ENCODE measurements around the gene HOGA1.
"Not testable (repeated sequence)": the region's sequence is repeated elsewhere in the genome, so short reads cannot be mapped to it uniquely, and the experiment has no call there.

The HOGA1 gene

GRCh38 chr10:97612386-97612785 lies 28.2 kb downstream of the HOGA1 start:
- peak; percentile 96 for FAIRE-seq

GRCh38 chr10:97618285-97618684 lies 34.1 kb downstream of the HOGA1 start:
- no peak for FAIRE-seq

- FAIRE-seq = no peak
Observed at GRCh38 chr10:97618733-97619132, 34.5 kb downstream of the HOGA1 start.

DNA sequence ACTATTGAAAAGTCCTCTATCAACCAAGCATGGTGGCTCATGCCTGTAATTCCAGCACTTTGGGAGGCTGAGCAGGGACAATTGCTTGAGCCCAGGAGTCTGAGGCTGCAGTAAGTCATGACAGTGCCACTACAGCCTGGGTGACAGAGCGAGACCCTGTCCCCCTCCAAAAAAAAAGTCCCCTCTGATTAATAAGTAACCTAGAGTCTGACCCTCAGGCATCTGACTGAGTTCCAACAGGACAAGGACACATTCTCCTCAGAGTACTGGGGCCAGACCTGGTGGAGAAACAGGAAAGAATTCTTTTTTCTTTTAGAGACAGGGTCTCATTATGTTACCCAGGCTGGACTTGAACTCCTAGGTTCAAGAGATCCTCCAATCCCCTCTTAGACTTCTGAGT lies 39.1 kb downstream of the HOGA1 start:
- FAIRE-seq = no peak

DNA sequence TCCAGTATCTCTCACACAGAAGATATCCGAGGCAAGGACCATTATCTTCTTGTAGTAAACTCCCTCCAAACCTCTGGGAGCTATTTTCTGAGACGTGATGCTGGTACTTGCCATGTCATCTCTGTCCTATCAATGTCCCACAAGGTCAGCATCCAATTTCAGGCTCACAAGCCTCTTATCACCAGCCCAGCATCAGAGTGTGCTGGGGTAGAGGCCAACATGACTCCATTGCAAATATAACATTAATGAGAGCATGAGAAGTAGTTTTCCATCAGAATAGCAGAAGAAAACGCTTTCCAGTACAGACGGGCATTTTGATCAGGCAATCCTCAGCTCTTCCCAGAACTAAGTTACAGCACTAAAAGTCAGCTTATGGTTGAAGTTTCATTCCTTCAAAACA lies 43.5 kb downstream of the HOGA1 start:
- FAIRE-seq = no peak

DNA sequence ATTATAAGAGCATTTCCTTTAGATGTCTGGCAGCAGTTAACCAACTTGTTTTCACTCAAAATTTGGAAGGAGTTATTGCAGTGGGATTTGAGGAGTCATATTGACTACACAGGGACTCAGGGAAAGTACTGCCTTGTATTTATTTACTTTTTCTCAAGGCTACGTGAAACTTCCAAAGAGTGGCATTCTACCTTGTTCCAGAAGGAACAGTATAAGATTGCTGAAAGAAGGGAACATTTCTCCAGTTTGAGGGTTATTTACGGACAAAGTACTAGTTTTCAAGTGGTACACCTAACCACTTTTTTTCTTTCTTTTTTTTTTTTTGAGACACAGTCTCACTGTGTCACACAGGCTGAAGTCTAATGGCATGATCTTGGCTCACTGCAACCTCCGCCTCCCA lies 44.0 kb downstream of the HOGA1 start:
- no peak for FAIRE-seq

- FAIRE-seq = no peak
Observed at GRCh38 chr10:97629289-97629688, 45.1 kb downstream of the HOGA1 start.

- no peak for FAIRE-seq
Observed at GRCh38 chr10:97631098-97631497, 46.9 kb downstream of the HOGA1 start.

DNA sequence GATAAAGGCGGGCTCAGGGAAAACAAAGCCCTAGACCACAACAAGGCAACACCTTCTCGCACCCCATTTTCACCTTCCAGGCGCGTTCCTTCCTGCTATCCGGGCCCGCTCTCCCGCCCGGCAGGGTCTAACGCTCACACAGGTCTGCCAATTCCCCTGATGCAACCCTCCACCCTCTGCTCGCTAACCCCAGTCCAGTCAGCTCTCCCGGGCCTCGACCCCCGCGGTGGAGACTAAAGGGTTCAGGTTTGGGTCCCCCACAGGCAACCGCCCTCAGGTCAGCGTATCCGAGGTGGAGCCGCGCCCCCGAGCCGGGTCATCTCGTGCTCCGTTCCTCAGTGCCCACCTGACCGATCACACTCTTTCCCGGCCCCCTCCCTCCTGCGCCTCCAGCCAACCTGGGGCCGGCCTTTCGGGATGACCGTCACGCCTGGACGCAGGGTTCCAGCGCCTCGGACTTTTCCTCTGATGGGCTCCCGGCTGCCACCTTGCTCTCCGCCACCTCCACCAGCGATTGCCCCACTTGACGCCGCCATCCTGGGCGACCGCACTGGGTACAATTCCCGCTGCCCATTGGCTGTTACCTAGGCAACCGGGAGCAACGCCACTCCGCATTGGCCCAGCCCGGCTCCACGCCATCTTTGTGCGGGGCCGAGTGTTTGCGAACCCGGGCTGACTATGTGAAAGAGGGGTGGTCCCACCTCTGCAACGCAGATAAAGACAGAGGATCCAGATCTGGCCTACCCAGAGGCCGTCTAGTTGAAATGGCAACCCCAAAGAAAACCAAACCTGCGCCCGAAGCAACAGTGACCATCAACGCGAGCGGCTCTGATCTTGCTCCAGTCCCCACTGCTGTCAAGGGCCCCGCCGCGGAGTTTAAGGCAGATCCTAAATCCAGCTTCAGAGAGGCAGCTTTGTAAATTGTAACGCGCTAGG lies 49.0 kb downstream of the HOGA1 start, which contains the start of gene MORN4:
TSS of gene MORN4 (minus strand) at position 552 of the 936 bp plus-strand sequence. CDS start 13,847 bp downstream, outside the sequence.
- FAIRE-seq = peak; percentile 70

GRCh38 chr10:97633921-97634320 lies 49.7 kb downstream of the HOGA1 start:
- no peak for FAIRE-seq

DNA sequence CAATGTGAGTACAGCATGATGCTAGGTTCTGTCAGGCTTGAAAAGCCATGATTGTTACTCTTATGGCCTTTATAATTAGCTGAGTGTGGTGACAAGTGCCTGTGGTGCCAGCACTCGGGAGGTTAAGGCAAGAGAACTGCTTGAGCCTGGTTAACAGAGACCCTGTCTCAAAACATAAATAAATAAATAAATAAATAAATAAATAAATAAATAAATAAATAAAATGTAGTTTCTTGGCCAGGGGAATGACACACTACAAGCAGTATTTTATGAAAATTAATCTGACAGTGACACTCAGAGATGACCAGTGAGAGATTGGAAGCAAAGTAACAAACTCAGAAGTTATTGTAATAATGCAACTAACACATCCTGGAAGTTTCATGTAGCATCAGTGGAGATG lies 51.4 kb downstream of the HOGA1 start:
- no peak for FAIRE-seq

DNA sequence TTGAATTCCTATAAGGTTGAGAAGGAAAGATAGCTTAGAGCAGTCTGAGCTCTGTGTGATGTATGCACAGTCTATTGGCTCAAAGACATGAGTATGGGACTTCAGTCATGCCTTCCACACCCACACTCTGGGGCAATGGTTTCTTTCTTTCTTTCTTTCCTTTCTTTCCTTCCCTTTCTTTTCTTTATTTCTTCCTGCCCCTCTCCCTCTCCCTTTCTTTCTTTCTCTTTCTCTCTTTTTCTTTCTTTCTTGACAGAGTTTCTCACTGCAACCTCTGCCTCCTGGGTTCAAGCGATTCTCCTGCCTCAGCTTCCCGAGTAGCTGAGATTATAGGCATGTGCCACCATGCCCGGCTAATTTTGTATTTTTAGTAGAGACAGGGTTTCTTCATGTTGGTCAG lies 54.9 kb downstream of the HOGA1 start:
- FAIRE-seq = not testable (repeated sequence)

DNA sequence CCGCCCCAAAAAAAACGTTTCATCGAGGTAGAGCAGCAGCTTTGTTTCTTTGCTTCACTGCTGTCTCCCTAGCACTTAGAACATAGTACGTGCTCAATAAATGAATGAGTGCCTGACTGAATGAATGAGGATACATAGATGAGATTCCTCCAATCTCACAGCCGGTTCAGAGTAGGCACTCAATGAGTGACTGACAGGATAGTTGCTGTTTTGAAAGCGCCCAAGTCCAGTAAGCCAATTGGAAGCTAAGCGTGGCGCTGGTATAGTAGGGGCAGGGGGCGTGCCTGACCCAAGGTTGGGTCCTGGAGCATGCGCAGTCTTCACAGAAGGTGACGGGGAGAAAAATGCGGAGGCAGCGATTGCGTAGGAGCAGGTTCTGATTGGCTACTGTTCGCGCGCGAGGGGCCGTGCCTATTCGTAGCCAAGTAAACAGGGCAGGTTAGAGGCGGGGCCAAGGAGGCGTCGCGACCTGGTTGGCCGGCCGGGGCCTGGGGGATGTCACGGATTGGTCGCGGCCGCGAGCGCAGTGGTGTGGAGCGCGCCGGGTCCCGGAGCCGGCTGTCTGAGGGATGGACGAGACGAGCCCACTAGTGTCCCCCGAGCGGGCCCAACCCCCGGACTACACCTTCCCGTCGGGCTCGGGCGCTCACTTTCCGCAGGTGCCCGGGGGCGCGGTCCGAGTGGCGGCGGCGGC lies 56.1 kb downstream of the HOGA1 start, which contains the start of gene PI4K2A:
TSS of gene PI4K2A (plus strand) at position 498 of the 694 bp plus-strand sequence. CDS start at position 570, 72 bp downstream.
- FAIRE-seq = peak; percentile 99

DNA sequence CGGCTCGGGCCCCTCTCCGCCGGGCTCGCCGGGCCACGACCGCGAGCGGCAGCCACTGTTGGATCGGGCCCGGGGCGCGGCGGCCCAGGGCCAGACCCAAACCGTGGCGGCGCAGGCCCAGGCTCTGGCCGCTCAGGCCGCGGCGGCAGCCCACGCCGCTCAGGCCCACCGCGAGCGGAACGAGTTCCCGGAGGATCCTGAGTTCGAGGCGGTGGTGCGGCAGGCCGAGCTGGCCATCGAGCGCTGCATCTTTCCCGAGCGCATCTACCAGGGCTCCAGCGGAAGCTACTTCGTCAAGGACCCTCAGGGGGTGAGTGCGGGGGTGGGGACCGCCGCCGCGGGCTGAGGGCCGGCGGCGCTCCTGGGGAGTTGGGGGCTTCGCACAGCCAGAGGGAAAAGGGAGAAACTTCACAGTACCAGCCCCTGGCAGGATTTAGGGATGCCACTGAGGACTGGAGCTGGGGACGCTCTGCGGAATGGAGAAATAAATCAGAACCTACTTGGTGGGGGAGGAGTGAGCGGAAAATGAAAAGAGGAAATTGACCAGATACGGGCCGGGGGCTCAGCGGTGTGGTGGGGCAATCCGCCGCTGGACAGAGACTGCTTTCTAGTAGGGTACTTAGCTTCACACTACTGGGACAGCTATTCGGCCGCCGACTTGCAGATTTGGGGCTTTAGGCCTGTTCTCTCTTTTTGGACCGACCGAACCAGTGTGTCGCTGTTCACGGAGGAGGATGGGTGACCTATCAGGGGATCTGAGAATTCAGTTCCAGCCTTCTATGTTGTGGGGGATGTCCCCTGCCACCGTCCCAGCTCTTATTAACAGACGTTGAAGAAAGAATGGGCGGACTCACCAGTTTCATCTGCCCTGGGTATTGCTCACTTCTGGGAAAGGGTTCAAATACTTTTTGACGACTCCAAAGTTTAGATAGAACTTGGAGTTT lies 57.0 kb downstream of the HOGA1 start:
- FAIRE-seq = no peak

DNA sequence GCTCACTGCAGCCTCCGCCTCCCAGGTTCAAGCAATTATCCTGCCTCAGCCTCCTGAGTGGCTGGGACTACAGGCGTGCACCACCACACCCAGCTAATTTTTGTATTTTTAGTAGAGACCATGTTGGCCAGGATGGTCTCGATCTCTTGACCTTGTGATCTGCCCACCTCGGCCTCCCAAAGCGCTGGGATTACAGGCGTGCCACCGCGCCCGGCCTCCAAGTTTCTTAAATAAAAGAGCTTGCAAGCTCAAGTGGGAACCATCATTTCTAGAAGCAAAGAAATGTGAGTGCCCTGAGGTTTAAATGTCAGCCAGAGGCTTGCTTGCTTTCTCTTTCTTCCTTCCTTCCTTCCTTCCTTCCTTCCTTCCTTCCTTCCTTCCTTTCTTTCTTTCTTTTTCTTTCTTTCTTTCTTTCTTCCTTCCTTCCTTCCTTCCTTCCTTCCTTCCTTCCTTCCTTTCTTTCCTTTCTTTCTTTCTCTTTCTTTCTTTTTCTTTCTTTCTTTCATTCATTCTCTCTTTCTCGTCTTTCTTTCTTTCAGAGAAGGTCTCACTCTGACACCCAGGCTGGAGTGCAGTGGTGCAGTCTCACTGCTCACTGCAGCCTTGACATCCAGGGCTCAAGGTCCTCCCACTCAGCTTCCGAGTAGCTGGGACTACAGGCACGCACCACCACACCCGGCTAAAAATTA lies 58.4 kb downstream of the HOGA1 start:
- FAIRE-seq = not testable (repeated sequence)

GRCh38 chr10:97643441-97643985 lies 59.3 kb downstream of the HOGA1 start:
- FAIRE-seq = no peak

- no peak for FAIRE-seq
Observed at GRCh38 chr10:97644936-97645335, 60.7 kb downstream of the HOGA1 start.

DNA sequence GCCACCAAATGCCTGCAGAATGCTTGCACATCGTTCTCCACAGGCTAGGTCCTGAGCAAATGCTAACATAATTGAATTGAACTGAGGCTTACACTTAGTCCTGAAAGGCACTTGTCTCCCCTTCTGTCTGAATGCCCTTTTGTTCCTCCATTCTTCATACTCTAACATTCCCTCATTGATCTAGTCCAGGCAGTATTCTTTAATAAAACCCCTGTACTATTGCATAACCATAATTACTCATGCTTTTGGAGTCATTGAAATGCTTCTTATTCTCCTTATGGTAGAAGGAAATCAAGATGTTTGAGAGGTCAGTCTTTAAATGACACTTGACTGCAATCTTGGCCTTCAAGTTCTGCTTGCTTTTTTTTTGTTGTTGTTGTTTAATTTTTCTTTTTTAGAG lies 63.4 kb downstream of the HOGA1 start:
- FAIRE-seq = no peak

DNA sequence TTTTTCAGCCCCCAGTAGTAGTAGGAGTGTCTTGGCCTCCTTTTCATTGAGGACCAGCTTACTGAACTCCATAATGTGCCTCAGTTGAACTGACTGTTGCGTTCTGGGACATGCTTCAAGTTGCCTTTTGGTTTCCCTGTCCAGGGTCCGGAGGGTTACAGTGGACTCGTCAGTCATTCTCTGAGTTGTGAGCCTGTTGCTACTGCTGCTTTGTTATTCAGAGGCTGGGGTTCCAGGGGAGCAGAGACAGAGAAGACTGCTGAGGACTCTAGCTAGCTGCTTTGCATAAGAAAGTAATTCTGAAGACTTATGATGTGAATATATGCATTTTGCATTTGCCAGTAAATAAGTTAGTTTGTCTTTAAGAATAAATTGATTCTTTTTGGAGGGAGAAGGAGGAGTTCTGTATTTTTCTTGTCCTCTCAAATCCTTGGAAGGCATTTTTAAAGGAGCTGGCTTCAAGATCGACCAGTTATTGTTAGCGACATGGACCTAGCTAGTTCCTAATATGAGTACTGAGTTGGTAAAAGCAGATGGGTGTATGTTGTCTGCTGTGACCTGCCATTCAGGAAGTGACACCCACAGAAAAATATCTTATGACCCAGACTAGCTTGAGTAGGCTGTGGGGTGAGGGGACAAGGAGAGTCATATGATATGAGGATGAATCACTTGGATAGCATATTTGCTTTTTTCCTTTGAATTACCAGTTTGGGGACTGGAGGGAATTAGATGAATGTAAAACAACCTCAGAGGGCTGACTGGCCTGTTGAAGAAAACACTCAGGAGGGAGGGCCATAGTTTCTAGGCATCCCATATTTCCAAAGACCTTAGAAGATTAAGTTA lies 64.6 kb downstream of the HOGA1 start:
- FAIRE-seq = no peak

GRCh38 chr10:97649405-97649750 lies 65.2 kb downstream of the HOGA1 start:
- FAIRE-seq = not testable (repeated sequence)

GRCh38 chr10:97650726-97651125 lies 66.5 kb downstream of the HOGA1 start:
- no peak for FAIRE-seq
